ENCODE results near the gene RPS27L. TPM values are rescaled to one million over a fixed set of nuclear protein-coding genes. Genes with fewer than 3 reads are reported as not detected.

Gene RPS27L
- total and polyA plus RNA-seq, 4 donors = 9.8 to 184 (median 40.7) TPM

DNA sequence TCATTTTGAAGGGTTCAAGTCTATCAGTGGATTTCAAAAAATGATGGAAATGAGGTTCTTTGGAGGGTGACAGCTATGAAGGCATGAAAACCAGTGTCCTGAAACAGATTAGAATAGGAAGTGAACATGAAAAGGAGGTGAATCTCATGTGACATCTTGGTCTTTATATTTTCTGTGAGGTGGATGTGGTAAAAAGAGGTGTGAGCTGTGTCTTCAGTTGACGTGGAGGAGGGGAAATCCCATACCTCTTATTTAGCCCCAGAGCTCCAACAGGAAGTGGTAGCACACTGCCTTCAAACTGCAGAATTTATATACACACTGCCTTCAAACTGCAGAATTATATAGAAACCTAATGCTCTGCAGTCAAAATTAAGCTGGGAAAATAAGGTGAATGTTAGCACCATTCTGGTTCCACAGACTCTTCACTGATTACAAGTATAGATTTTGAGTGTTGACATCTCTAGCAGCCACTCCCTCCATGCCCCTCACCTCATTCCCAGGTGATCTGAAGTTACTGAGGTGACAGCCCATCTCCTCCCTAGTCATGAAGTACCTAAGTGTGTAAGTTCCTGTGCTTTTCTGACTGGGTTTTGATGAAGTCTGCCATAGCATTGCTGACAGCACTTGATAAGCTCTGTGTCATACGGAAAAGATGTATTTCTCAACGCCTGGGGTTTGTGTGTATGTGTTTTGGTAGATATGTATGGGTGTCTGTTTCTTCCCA, 34.8 kb upstream of the RPS27L start:
- H3K36me3 ChIP-seq (ENCODE audit: control insufficient read depth in 4 of 4, insufficient read depth in 3 of 4, low read depth in 1 of 4, low read length in 3 of 4) = no peaks in the 10 kb centered on the region
- no peak overlapping the region for H3K4me3 ChIP-seq (ENCODE audit: low read depth in 1 of 3, low read length in 3 of 3)
- H3K4me1 ChIP-seq (ENCODE audit: control insufficient read depth in 4 of 4, insufficient read depth in 4 of 4, low read length in 3 of 4) = peaks cover 3 to 36% (median 23%) of the 10 kb centered on the region in 4 donors
- H3K27ac ChIP-seq (ENCODE audit: low read depth in 1 of 2, low read length in 2 of 2) = peak overlapping the region; percentile 42 to 48
- WGBS = 79% methylated on average over 3 of the region's 3 CpGs
- TF ChIP-seq, protein P1, sequence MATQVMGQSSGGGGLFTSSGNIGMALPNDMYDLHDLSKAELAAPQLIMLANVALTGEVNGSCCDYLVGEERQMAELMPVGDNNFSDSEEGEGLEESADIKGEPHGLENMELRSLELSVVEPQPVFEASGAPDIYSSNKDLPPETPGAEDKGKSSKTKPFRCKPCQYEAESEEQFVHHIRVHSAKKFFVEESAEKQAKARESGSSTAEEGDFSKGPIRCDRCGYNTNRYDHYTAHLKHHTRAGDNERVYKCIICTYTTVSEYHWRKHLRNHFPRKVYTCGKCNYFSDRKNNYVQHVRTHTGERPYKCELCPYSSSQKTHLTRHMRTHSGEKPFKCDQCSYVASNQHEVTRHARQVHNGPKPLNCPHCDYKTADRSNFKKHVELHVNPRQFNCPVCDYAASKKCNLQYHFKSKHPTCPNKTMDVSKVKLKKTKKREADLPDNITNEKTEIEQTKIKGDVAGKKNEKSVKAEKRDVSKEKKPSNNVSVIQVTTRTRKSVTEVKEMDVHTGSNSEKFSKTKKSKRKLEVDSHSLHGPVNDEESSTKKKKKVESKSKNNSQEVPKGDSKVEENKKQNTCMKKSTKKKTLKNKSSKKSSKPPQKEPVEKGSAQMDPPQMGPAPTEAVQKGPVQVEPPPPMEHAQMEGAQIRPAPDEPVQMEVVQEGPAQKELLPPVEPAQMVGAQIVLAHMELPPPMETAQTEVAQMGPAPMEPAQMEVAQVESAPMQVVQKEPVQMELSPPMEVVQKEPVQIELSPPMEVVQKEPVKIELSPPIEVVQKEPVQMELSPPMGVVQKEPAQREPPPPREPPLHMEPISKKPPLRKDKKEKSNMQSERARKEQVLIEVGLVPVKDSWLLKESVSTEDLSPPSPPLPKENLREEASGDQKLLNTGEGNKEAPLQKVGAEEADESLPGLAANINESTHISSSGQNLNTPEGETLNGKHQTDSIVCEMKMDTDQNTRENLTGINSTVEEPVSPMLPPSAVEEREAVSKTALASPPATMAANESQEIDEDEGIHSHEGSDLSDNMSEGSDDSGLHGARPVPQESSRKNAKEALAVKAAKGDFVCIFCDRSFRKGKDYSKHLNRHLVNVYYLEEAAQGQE (IDR thresholded peaks at IDR 0.05) = no peak
- no peak for TF ChIP-seq HNF4G (IDR thresholded peaks at IDR 0.05)
- H3K9me3 ChIP-seq (ENCODE audit: control insufficient read depth in 4 of 4, low read length in 3 of 4) = no peaks in the 10 kb centered on the region
- no peaks in the 10 kb centered on the region for H3K27me3 ChIP-seq (ENCODE audit: control insufficient read depth in 4 of 4, insufficient read depth in 4 of 4, low read length in 3 of 4)
- no peak for DNase-seq (ENCODE audit: low spot score)
- H3K9ac ChIP-seq (ENCODE audit: low read depth in 1 of 2, low read length in 2 of 2) = no peak overlapping the region

DNA sequence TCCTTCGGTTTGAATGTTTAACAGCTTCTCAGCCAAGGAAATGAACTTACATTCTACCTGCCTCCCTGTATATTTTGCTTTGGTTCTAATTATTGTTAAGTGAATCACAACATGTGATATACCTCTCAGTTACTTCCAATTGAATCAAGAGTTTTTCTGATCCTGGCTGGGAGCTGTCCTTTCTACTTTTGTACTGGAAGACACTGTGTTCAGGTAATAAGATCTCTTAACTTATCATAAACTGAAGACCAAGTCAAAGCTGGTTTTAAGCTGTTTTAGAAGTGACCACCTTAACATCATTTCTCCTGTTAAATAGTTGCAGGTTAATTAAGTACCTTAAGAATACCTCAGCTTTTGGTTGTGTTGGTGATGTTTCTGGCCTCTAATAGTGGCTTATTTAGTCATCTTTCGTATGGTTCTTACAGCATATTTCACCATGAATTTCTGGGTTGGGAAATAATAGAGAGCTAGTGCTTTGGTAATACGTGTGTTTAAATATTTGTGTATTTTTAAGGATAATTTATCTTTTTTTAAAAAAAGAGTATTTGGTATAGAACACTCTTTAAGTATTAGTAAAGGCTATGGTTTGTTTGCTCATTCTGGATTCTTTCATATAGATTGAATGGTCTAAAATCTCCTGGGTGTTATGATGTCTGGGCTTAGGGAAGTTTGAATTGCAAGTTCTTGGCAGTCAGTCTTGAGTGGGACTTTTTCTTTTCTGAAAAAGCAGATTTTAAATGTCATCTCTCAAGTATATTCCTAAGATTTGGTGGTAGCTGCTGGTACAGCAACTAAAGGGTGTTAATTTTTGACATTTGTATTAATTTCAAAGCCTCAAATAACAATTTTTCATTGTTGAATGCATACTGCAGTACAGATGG, 33.7 kb upstream of the RPS27L start:
- Histone ChIP-seq H3K4me3 (ENCODE audit: low read depth in 1 of 3, low read length in 3 of 3) (peak overlapping the region; percentile 81 to 95 (median 88)), H3K9ac (ENCODE audit: low read depth in 1 of 2, low read length in 2 of 2) (peak overlapping the region in 1 of 2 donors; percentile 54), H3K27ac (ENCODE audit: low read depth in 1 of 2, low read length in 2 of 2) (peak overlapping the region; percentile 67 to 87), H3K4me1 (ENCODE audit: control insufficient read depth in 4 of 4, insufficient read depth in 4 of 4, low read length in 3 of 4) (peaks cover 3 to 36% (median 23%) of the 10 kb centered on the region in 4 donors), H3K9me3 (ENCODE audit: control insufficient read depth in 4 of 4, low read length in 3 of 4) (no peaks in the 10 kb centered on the region), H3K36me3 (ENCODE audit: control insufficient read depth in 4 of 4, insufficient read depth in 3 of 4, low read depth in 1 of 4, low read length in 3 of 4) (no peaks in the 10 kb centered on the region), H3K27me3 (ENCODE audit: control insufficient read depth in 4 of 4, insufficient read depth in 4 of 4, low read length in 3 of 4) (no peaks in the 10 kb centered on the region)
- no peak for DNase-seq (ENCODE audit: low spot score)
- WGBS = 71% methylated on average over 3 of the region's 3 CpGs
- TF ChIP-seq RXRA (IDR thresholded peaks at IDR 0.05) (no peak), RAD21 (IDR thresholded peaks at IDR 0.05) (no peak), SP1 (IDR thresholded peaks at IDR 0.05) (no peak), NR2F2 (IDR thresholded peaks at IDR 0.05) (no peak), HNF4G (IDR thresholded peaks at IDR 0.05) (no peak)
- TF ChIP-seq, protein P2, sequence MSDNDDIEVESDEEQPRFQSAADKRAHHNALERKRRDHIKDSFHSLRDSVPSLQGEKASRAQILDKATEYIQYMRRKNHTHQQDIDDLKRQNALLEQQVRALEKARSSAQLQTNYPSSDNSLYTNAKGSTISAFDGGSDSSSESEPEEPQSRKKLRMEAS (IDR thresholded peaks at IDR 0.05) = no peak

DNA sequence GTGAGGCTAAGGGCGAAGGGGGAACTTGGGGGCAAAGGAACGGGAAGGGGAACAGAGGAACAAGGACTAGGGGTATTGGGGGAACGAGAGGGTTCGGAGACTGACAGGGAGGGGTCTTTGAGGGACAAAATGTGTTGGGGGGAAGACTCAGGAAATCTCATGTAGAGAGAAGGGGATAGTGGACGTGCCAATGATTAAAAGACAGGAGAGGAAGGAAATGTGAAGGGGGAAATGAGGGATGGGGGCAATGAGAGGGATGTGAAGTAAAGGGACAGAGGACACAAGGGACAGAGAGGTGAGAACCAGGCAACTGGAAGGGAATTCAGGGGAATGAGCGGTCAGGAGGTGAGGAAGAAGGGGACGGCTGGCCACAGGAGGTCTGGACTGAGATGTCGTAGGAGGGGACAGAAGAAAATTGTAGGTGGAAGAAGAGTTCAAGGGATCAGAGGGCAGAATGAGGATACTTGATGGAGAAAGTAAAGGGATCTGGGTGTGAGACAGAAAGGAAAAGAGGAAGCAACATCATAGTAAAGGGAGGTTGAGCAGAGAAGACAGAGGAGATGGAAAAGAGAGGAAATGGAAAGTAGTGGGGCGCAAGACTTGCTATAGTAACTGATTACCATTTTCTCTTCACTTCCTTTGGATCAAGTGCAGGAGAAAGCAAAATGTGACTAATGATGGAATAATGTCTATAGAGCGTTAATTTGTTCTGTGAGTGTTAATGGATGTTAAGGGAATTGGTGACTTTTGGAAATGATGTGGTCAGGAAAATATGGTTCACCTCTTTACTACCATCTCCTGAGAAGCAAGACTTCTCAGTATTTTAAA, 32.9 kb upstream of the RPS27L start:
- DNase-seq (ENCODE audit: low spot score) = peak; percentile 40
- Histone ChIP-seq H3K9me3 (ENCODE audit: control insufficient read depth in 4 of 4, low read length in 3 of 4) (no peaks in the 10 kb centered on the region), H3K4me3 (ENCODE audit: low read depth in 1 of 3, low read length in 3 of 3) (peak overlapping the region; percentile 81 to 95 (median 88)), H3K36me3 (ENCODE audit: control insufficient read depth in 4 of 4, insufficient read depth in 3 of 4, low read depth in 1 of 4, low read length in 3 of 4) (no peaks in the 10 kb centered on the region), H3K9ac (ENCODE audit: low read depth in 1 of 2, low read length in 2 of 2) (peak overlapping the region; percentile 31 to 93), H3K27me3 (ENCODE audit: control insufficient read depth in 4 of 4, insufficient read depth in 4 of 4, low read length in 3 of 4) (no peaks in the 10 kb centered on the region), H3K27ac (ENCODE audit: low read depth in 1 of 2, low read length in 2 of 2) (peak overlapping the region; percentile 67 to 87), H3K4me1 (ENCODE audit: control insufficient read depth in 4 of 4, insufficient read depth in 4 of 4, low read length in 3 of 4) (peaks cover 1 to 30% (median 23%) of the 10 kb centered on the region in 4 donors)
- 19% methylated on average over 10 of the region's 10 CpGs for WGBS
- no peak for TF ChIP-seq YY1 (IDR thresholded peaks at IDR 0.05)
- TF ChIP-seq, protein P3, sequence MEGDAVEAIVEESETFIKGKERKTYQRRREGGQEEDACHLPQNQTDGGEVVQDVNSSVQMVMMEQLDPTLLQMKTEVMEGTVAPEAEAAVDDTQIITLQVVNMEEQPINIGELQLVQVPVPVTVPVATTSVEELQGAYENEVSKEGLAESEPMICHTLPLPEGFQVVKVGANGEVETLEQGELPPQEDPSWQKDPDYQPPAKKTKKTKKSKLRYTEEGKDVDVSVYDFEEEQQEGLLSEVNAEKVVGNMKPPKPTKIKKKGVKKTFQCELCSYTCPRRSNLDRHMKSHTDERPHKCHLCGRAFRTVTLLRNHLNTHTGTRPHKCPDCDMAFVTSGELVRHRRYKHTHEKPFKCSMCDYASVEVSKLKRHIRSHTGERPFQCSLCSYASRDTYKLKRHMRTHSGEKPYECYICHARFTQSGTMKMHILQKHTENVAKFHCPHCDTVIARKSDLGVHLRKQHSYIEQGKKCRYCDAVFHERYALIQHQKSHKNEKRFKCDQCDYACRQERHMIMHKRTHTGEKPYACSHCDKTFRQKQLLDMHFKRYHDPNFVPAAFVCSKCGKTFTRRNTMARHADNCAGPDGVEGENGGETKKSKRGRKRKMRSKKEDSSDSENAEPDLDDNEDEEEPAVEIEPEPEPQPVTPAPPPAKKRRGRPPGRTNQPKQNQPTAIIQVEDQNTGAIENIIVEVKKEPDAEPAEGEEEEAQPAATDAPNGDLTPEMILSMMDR (IDR thresholded peaks at IDR 0.05; ENCODE audit: low read depth, low read length, missing input control) = no peak
- TF ChIP-seq FOXA2 (IDR thresholded peaks at IDR 0.05) = no peak
- TF ChIP-seq, protein P4, sequence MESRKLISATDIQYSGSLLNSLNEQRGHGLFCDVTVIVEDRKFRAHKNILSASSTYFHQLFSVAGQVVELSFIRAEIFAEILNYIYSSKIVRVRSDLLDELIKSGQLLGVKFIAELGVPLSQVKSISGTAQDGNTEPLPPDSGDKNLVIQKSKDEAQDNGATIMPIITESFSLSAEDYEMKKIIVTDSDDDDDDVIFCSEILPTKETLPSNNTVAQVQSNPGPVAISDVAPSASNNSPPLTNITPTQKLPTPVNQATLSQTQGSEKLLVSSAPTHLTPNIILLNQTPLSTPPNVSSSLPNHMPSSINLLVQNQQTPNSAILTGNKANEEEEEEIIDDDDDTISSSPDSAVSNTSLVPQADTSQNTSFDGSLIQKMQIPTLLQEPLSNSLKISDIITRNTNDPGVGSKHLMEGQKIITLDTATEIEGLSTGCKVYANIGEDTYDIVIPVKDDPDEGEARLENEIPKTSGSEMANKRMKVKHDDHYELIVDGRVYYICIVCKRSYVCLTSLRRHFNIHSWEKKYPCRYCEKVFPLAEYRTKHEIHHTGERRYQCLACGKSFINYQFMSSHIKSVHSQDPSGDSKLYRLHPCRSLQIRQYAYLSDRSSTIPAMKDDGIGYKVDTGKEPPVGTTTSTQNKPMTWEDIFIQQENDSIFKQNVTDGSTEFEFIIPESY (IDR thresholded peaks at IDR 0.05) = no peak
- no peak for TF ChIP-seq SP1 (IDR thresholded peaks at IDR 0.05)
- no peak for TF ChIP-seq JUND (IDR thresholded peaks at IDR 0.05)
- no peak for TF ChIP-seq TAF1 (conservative IDR thresholded peaks at IDR 0.05)
- TF ChIP-seq RXRA (IDR thresholded peaks at IDR 0.05) = no peak
- TF ChIP-seq FOXA1 (IDR thresholded peaks at IDR 0.05) = no peak
